GM10847 (cell line): ENCODE results near the gene GMDS.

Experiments
- POLR2A ChIP-seq: IDR thresholded peaks from 2 replicates; pipeline ENCODE4 v1.6.1; 2011; ENCODE audit not compliant: insufficient read length; ENCODE audit errors: extremely low read depth

Gene GMDS

DNA sequence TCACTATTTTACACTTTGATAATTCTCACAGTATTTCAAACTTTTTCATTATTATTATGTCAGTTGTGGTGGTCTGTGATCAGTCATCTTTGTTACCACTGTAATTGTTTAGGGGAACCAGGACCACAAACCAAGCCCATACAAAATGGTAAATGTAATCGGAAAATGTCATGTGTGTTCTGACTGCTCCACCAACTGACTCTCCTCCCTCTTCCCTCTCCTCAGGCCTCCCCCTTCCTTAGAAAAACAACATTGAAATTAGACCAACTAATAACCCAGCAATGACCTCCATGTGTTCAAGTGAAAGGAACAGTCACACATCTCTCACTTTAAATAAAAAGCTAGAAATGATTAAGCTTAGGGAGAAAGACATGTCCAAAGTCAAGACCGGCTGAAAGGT, 63.8 kb downstream of the GMDS start:
- no peak for TF ChIP-seq POLR2A

DNA sequence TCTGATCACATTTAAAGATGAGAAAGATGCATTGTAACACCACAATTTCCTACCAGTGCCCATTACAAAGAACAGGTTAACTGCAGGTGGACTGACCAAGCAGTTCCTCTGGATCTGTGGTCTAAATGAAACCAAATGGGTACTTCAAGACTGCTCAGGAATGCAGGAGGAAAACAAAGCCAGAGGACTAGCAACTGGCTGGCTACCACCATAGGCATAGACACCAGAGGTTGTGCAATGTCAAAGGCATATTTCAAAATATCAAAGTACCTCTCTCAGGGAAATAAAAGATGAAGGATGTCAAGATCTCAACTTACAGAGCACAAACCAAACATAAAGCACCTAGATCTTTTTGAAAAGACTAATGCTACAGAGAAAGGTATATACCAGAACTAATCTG, 65.5 kb downstream of the GMDS start:
- TF ChIP-seq POLR2A = no peak

DNA sequence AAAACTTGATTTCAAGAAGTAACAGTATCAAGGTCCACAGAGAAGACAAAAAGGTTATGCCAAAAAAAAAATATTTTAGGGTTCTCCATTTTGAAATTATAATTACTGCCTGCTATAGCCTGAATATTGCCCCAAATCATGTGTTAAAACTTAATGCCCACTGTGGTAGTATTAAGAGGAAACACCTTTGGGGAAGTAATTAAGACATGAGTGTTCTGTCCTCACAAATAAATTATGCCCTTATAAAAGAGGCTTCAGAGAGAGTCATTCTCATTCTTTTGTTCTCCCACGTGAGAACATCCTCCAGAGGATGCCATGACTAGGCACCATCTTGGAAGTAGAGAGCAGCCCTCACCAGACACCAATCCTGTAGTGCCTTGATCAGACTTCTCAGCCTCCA, 66.2 kb downstream of the GMDS start:
- TF ChIP-seq POLR2A = no peak

DNA sequence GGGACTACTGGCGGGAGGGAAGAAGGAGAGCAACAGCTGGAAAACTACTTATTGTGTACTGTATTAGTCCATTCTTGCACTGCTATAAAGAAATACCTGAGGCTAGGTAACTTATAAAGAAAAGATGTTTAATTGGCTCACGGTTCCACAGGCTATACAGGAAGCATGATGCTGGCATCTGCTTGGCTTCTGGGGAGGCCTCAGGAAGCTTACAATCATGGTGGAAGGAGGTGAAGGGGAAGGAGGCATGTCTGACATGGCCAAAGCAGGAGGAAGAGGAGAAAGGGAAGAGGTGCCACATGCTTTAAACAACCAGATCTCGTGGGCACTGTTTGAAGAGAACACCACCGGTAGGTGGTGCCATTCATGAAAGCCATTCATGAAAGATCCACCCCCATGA, 67.3 kb downstream of the GMDS start:
- no peak for TF ChIP-seq POLR2A

DNA sequence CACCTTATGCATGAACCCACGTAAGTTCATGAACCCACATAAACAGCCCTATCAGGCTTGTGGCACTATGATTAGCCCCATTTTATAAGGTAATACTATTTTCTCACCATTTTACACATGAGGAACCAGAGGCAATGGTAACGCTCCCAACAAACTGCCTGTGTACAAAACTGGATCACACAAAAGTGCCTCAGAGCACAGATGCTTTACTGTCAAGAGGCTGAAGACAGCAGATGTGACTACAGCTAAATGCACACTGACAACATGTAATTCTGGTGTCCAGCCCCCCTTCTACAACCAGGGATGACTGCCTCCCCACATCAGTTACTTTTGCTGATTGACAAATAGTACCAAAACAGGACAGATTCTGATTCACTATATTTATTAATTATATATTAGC, 69.6 kb downstream of the GMDS start:
- no peak for TF ChIP-seq POLR2A

DNA sequence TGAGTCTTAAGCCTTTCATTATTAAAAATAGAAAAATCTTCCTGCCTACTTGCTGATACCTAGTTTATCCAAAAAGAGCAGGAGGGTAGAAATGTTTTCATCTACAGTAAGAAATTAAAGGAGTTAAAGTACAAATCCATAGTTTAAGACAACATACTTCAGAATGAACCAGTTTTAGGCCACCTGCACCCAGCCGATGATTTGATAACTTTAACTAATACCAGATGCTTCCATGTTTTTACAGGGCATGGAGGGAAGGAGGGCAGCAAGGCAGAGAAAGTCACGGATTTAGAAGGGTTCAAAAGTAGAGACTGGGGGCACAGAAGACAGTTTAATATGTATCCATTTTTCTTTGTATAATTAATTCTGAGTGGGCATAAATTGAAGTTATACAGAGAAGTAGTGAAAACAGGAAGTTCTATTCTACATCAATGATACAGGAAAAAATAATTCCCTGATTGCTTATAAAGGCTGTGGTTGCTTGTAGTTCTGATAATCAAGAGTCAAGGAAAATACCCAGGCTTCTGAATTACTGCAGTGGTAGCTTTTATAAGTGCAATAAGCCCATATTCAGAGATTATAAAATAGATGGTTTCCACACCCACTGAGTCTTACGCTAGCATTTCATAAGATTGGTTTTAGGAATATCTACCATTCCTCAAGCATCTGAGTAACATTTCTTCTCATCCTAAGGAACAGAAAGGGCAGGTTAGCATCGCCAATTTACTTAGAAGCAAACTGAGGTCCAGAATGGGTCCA, 72.0 kb downstream of the GMDS start:
- TF ChIP-seq POLR2A = no peak

DNA sequence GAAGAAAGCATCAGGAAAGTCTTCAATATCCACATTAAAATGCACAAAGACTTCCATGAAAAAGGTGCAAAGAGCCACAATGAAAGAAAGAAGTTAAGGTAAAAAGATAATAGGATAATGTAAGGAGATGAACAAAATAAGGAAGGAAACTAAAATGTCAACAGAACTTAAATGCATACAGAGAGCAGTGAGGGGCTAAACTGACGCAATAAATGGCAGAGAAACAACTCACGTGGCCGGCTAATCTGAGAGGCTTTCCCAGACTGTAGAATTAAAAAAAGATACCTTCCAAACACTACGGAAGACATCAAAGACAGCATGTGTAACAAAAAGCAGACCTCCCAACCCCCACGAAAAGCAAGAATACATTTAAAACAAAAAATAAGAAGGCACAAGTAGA, 73.7 kb downstream of the GMDS start:
- no peak for TF ChIP-seq POLR2A

DNA sequence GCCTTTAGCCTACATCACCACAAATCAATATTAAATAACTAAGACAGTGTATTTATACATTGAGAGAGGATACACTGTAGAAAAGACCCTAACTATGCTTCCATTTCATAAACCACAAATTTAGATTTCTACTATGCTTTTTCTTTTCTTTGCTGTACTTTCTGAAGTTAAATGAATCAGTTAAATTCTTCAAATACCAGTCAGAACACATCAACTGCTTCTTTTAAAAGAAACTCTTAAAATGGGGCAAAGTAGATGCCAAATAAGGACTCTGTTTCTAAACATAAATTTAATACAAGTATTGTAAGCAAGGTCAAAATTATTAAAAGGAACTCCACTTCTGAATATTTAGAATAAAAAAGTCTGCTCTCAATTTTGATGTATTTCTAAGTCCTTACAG, 76.9 kb downstream of the GMDS start:
- TF ChIP-seq POLR2A = no peak

DNA sequence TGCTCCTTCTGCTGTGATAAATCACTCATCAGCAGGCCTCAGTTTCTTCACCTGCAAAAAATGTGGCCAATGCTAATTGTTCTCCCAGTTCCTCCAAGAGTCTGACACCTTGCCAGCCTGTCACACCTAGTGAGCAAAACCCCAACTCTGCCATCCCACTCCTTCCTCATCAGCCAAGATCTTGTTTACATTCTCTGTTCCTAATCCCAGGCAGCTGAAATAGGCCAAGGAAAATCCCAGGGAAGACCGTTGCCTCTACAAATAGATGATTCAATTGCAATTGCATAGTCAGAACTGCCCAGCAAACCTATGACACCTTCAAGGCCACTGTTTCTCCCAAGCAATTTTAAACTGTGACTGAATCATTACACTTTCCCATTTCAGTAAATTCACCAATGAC, 78.7 kb downstream of the GMDS start:
- no peak for TF ChIP-seq POLR2A

DNA sequence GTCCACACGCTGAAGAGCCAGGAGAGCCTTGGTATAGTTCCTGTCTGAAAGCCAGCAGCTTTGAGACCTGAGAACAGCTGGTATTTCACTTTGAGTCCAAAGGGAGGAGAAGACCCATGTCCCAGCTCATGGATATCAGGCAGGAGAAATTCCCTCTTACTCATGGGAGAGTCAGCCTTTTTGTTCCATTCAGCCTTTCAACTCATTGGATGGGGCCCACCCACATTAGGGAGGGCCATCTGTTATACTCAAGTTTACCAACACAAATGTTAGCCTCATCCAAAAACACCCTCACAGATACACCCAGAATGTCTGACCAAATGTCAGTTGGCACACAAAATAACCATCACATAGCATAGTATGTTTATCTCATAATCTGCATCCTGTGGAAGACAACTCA, 80.1 kb downstream of the GMDS start:
- no peak for TF ChIP-seq POLR2A

DNA sequence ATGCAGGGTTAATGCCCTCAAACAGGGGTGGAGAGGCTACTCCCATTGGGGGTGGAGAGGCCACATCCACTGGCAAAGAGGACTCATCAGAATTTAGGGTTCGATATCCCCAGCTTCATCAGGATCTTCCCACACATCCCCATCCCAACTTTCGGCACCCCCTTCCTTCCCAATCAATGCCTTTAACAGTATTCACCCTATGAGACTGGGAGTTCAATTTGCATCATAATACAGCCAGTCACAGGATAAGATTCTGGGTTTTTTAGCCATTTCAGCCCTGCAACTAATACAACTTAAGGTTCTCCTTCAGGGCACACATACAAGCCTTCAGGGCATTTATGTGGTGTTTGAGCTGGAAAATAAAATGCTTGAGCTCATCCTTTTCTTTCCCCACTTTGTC, 80.9 kb downstream of the GMDS start:
- no peak for TF ChIP-seq POLR2A

DNA sequence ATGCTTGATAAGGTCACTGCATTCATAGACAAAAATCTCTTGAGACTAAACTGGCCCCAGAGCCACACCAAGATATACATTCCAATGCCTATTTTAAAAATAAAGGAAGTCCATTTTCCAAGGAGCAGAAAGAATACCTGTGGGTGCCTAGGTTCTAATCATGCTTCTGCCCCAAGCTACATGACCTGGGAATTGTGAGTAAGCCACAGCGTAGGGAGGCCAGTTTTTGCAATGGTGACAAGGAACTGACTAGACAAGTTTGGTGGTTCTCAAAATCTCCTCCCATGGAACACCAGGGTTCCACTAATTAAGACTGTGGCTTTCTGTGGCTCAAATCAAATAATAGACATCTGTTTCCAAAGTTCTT, 83.3 kb downstream of the GMDS start:
- TF ChIP-seq POLR2A = no peak

DNA sequence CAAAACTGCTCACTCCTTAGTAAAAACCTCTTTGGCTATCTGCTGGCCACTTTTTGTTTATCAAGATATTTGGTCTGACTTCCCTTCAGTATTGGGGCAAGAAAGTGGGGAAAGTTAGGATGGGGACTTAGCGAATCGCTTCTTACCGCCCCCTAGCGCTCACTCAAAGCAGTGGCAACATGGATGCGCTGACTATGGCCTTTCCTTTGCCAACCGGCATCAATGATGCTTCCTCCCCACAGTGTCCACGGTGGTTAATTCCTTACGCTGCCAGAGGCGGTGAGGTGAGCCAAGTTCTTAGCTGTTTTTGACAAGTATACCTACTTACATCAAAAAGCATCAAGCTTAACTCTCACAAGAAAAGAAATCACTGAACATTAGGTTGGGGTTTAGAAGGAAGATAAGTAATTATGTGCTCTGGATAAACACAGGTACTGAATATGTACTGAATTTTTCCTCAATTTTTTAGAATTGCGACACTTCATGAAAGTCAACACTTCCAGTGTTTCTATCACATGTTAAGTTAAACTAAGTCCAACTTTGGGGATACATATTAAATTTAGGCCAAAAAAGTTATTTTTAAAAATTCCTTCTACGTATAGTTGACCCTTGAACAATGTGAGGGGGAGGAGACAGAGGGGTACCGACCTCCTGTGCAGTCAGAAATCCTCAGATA, 86.7 kb downstream of the GMDS start:
- no peak for TF ChIP-seq POLR2A

DNA sequence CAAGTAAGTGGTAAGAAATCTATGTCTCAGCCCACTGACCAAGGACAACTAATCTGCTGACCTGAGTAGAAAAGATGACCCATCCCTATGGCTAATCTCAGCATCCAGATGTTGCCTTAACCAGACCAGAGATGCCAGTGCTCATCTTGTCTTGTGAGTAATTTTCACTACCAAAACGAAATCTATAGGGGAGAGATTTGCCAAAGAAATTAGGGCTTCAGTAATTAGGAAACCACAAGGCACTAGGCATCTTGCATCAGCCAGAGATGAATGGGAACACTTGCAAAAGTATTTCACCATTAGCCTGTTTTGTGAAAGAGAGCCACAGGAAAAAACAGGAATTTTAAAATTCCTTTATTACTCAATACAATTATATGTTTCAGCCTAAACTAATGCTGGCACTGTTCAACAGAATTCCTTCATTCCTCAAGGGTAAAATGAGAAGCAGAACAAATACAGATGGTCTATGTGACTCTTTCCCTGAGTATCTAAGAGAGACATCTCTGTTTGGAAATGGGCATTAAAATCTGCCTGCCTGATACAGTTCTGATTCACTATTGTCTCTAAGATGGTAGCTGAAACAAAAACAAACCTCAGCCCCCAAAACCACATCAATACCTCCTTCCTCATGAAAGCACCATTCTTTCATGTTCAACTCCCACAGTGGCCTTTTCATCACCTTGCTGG, 87.8 kb downstream of the GMDS start:
- no peak for TF ChIP-seq POLR2A

DNA sequence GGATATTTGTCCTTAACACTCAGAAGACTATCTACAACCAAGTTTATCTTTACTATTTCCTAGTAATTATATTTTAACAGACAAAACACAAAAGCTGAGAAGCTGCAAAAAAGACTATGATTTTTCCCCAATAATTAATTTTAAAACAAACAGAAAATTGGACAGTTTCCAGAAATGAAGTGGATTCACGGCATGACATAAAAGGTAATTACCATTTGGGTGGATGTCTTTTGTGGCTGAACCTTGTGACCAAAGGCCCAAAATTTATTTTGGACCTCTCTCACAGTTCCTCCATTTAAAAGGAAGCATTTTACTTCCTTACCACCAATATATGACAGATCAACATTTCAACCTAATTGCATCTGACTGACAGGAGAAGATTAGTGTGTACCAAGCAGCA, 90.2 kb downstream of the GMDS start:
- TF ChIP-seq POLR2A = no peak

DNA sequence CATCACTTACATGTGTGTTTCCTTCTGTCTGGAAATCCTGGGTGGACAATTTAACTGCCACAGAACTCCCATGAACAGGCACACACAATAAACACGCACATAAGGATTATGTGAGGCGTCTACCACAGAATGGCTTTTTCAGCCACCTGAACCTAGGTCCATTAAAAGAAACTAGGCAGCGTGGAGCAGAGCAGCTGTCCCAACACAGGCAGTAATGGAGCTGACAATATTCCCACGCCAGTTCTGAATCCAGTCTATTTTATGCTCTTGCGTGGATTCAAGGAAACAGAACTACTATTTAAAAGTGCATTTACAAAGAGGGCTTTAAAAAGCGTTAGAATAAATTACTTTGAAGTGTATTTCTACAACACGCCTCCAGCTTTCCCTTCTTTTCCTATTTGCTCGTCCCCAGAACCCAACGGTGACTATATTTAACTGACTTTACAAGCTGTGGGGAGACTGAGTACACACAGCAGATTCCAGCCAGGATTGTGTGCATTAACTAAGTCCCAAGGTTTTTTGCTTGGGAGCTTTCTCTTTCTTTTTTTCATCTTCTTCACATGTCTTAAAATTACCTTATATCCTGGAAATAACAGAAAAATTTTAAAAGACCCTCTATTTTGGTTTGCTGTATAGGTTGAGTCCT, 95.9 kb downstream of the GMDS start:
- TF ChIP-seq POLR2A = no peak
